Measurements from ENCODE around the gene APOL3. TPM values are rescaled to one million over a fixed set of nuclear protein-coding genes. Genes with fewer than 3 reads are reported as not detected.

The APOL3 gene
- total RNA-seq, 4 donors from 2014 or later: 14.8 to 98.2 (median 16.5) TPM

- DNase-seq: no peak
- Histone ChIP-seq H3K9me3 (no peaks in the 10 kb centered on the region), H3K27me3 (no peaks in the 10 kb centered on the region), H3K4me1 (no peaks in the 10 kb centered on the region), H3K36me3 (no peaks in the 10 kb centered on the region), H3K27ac (no peak overlapping the region), H3K4me3 (no peak overlapping the region)
- no peak for TF ChIP-seq CTCF (IDR thresholded peaks at IDR 0.05)
- TF ChIP-seq POLR2A (IDR thresholded peaks at IDR 0.05): no peak
These were observed 11.4 kb upstream of the APOL3 start for GRCh38 chr22:36171941-36172340.

- no peak overlapping the region for H3K27ac ChIP-seq
- no peak for TF ChIP-seq POLR2A (IDR thresholded peaks at IDR 0.05)
- no peak for TF ChIP-seq CTCF (IDR thresholded peaks at IDR 0.05)
- no peak overlapping the region for H3K4me3 ChIP-seq
- no peaks in the 10 kb centered on the region for H3K36me3 ChIP-seq
- DNase-seq: no peak
- H3K4me1 ChIP-seq: peaks cover 0 to 5% (median under 1%) of the 10 kb centered on the region in 4 donors
- no peaks in the 10 kb centered on the region for H3K9me3 ChIP-seq
- H3K27me3 ChIP-seq: no peaks in the 10 kb centered on the region
These were observed 6.1 kb upstream of the APOL3 start for GRCh38 chr22:36166518-36167220.

- TF ChIP-seq CTCF (IDR thresholded peaks at IDR 0.05) (no peak), POLR2A (IDR thresholded peaks at IDR 0.05) (no peak)
- DNase-seq: no peak
- Histone ChIP-seq H3K4me3 (no peak overlapping the region), H3K27ac (no peak overlapping the region), H3K4me1 (peaks cover 0 to 9% (median 5%) of the 10 kb centered on the region in 4 donors), H3K27me3 (no peaks in the 10 kb centered on the region), H3K36me3 (no peaks in the 10 kb centered on the region), H3K9me3 (no peaks in the 10 kb centered on the region)
These were observed 5.5 kb upstream of the APOL3 start for GRCh38 chr22:36166086-36166485.

- no peaks in the 10 kb centered on the region for H3K27me3 ChIP-seq
- TF ChIP-seq POLR2A (IDR thresholded peaks at IDR 0.05) (no peak), CTCF (IDR thresholded peaks at IDR 0.05) (no peak)
- H3K9me3 ChIP-seq: no peaks in the 10 kb centered on the region
- no peak for DNase-seq
- H3K36me3 ChIP-seq: no peaks in the 10 kb centered on the region
- H3K4me1 ChIP-seq: peaks cover 0 to 15% (median 12%) of the 10 kb centered on the region in 4 donors
- peak overlapping the region in 1 of 4 donors; percentile 19 for H3K27ac ChIP-seq
- H3K4me3 ChIP-seq: no peak overlapping the region
These were observed 4.6 kb upstream of the APOL3 start for GRCh38 chr22:36165141-36165540.

GRCh38 chr22:36164621-36165020 is 4.1 kb upstream of the APOL3 start:
- Histone ChIP-seq H3K27me3 (no peaks in the 10 kb centered on the region), H3K9me3 (no peaks in the 10 kb centered on the region), H3K36me3 (no peaks in the 10 kb centered on the region), H3K4me3 (no peak overlapping the region), H3K27ac (peak overlapping the region in 1 of 4 donors; percentile 19), H3K4me1 (peaks cover 0 to 18% (median 16%) of the 10 kb centered on the region in 4 donors)
- TF ChIP-seq POLR2A (IDR thresholded peaks at IDR 0.05) (no peak), CTCF (IDR thresholded peaks at IDR 0.05) (no peak)
- DNase-seq: no peak

Measured in Peyer's patch (tissue), 4 donors.